Middle frontal gyrus (tissue), 1 donor: ENCODE results near the gene ZNF578.
"Not testable (repeated sequence)": the region's sequence is repeated elsewhere in the genome, so short reads cannot be mapped to it uniquely, and the experiment has no call there.

Experiments used
- DNase-seq: peaks from one replicate; pipeline ENCODE4 v3.0.0-alpha.2; 2015; ENCODE audit warnings: low spot score; ENCODE audit errors: extremely low spot score

The ZNF578 gene

GRCh38 chr19:52558732-52559445, 105.5 kb downstream of the ZNF578 start:
- not testable (repeated sequence) for DNase-seq

- DNase-seq = not testable (repeated sequence)
Observed at GRCh38 chr19:52561611-52562010, 108.3 kb downstream of the ZNF578 start.
